GM19193 (cell line): ENCODE results near the gene PCBP2.

Source experiments
- POLR2A ChIP-seq: IDR thresholded peaks from 4 replicates; pipeline ENCODE4 v1.6.1; 2011; ENCODE audit not compliant: insufficient read depth, insufficient read length; ENCODE audit errors: extremely low read depth

Gene PCBP2

GRCh38 chr12:53465679-53466078, 13.8 kb downstream of the PCBP2 start:
- TF ChIP-seq POLR2A, result no peak

- TF ChIP-seq POLR2A, result no peak
These were observed 14.7 kb downstream of the PCBP2 start for GRCh38 chr12:53466640-53467039.

GRCh38 chr12:53467082-53467481, 15.2 kb downstream of the PCBP2 start:
- TF ChIP-seq POLR2A, result no peak

- no peak for TF ChIP-seq POLR2A
These were observed 16.0 kb downstream of the PCBP2 start for GRCh38 chr12:53467880-53468279.

GRCh38 chr12:53468282-53468681, 16.4 kb downstream of the PCBP2 start:
- peak; percentile 14 for TF ChIP-seq POLR2A

- no peak for TF ChIP-seq POLR2A
These were observed 20.2 kb downstream of the PCBP2 start for GRCh38 chr12:53472056-53472582.

GRCh38 chr12:53474077-53474476, 22.2 kb downstream of the PCBP2 start:
- TF ChIP-seq POLR2A, result no peak

GRCh38 chr12:53474819-53475218, 22.9 kb downstream of the PCBP2 start:
- no peak for TF ChIP-seq POLR2A

GRCh38 chr12:53476769-53477209, 24.9 kb downstream of the PCBP2 start:
- TF ChIP-seq POLR2A, result peak; percentile 9

- no peak for TF ChIP-seq POLR2A
These were observed 27.0 kb downstream of the PCBP2 start for GRCh38 chr12:53478865-53479264.

- no peak for TF ChIP-seq POLR2A
These were observed 27.4 kb downstream of the PCBP2 start for GRCh38 chr12:53479331-53479730.

- TF ChIP-seq POLR2A, result peak; percentile 22
These were observed 28.9 kb downstream of the PCBP2 start for GRCh38 chr12:53480491-53481442.

GRCh38 chr12:53481939-53482586, 30.2 kb downstream of the PCBP2 start:
- TF ChIP-seq POLR2A, result no peak

GRCh38 chr12:53482626-53483168, 30.8 kb downstream of the PCBP2 start:
- TF ChIP-seq POLR2A, result peak; percentile 61
